Islet precursor cell (in vitro differentiated cells): ENCODE results near the gene DNMBP.
A peak's percentile ranks its signal among the peaks of the same experiment; 100 is the strongest.
"Not testable (repeated sequence)": the region's sequence is repeated elsewhere in the genome, so short reads cannot be mapped to it uniquely, and the experiment has no call there.

Source experiments
- DNase-seq: peaks from one replicate; pipeline ENCODE4 v3.0.0-alpha.2; 2018

Gene DNMBP

GRCh38 chr10:100019787-100020141 is 10.0 kb upstream of the DNMBP start:
- peak; percentile 62 for DNase-seq

DNA sequence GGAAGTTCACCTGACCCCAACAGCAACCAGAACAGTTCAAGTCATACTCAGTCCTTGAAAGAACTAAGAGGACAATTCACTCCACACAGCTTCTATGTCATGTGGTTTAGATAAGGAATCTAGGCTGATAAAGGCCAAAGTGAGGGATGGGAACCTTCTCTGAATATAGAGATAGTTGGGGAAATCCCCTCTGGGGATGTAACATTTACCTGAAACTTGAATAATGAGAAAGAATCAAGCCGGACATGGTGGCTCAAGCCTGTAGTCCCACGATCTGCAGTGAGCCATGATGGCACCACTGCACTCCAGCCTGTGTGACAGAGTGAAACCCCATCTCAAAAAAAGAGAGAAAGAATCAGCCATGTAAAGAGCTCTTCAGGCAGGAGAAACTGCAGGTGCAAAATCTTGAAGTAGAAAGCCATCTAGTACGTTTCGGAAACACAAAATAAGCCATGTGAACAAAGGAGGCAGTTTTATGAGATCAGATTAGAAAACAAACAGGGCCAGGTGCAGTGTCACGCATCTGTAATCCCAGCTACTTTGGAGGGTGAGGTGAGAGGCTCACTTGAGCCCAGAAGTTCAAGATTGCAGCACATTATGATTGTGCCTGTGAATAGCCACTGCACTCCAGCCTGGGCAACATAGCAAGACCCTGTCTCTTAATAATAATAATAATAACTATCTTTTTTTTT is 4.5 kb upstream of the DNMBP start:
- DNase-seq = no peak

- DNase-seq = no peak
These were observed 3.9 kb upstream of the DNMBP start for GRCh38 chr10:100013621-100014020.

- DNase-seq = not testable (repeated sequence)
These were observed 2.2 kb upstream of the DNMBP start for GRCh38 chr10:100011906-100012305.

- peak; percentile 54 for DNase-seq
These were observed 409 bp downstream of the DNMBP start for GRCh38 chr10:100009283-100009792.

DNA sequence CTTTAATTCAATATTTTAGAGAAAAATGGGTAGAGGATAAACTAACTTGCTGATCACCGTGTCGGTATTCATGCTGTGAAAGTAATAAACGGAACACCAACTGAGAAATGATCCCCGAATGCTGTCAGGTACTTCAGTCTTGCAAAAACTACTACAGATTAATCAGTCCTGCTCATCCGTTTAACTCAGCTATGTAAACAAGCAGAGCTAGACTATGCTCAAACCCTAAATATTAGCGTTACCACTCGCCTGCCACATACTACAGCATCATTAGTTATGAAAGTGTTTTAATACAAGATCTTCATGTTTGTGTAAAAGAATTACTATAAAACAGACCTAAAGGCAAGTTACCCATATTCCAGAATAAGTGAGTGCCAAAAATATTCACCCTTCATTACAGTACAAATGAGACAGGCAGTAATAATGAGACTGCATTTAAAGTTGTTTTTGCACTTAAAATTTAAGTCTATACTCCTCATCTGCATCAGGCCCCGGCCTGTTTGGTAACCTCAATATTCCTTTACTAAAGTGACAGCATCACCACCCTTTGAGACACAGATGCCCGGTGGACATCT is 952 bp downstream of the DNMBP start:
- DNase-seq = no peak

GRCh38 chr10:100008142-100008522 is 1.6 kb downstream of the DNMBP start:
- DNase-seq = no peak

DNA sequence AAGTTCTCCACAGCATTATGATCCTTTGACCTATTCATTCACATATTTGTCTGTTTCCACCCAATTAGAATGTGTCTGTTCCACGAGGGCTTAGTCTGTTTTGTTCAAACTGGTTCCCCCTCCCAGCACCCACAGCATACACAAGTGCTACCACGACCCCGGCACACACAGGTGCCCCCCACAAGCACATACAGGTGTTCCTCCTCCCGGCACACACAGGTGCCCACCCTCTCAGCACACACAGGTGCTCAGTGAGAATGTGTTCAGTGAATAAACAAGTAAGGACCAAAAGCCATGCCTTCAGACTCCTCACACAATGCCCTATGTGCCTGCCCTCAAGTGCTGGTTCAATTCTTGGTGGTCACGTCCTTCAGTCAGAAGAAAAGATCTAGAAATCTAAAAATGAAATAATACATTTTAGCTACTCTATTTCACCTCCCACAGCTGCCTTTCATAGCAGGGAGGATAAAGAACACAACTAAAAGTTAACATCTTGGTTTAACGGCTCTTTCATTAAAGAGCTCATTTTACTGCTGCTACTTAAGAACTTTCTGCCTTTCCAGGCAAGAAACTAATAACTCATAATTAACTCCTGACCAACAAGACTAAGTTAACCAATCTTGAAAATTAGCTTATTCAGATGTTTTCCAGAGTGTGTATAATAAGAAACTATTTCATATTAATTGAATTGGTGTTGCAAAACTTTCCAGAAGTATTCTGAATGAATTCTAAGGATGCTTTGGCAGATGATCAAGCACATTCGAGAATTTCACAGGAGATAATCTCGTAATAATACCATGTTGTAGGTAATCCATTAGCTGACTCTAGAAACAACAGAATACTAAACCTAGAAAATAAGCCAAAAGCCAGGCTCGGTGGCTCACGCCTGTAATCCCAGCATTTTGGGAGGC is 2.3 kb downstream of the DNMBP start:
- DNase-seq = no peak

DNA sequence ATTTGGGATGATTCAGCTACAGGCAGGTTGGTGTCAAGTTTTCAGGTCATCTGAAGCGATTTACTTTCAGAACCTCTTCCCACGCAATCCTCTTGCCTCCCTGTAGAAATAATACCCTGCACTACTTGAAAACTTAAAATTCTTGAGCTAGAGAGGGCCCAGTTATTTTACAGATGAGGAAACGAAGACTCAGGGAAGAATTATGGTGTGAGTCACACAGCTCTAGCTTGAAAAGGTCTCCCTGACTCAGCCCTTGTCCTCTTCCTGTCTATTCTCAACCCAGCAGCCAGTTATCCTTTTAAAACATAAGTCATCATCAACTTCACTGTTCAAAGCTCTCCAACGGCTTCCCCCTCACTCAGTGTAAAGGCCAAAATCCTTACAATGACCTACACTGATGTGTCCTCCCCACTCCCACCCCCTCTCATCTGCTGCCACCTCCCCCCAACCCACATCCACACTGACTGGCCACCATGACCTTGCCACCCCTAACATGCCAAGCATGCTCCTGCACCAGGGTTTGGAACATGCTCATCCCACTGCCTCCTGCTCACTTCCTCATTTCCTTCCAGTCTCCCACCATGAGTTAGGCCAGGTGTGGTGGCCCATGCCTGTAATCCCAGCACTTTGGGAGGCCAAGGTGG is 3.4 kb downstream of the DNMBP start:
- peak; percentile 84 for DNase-seq

DNA sequence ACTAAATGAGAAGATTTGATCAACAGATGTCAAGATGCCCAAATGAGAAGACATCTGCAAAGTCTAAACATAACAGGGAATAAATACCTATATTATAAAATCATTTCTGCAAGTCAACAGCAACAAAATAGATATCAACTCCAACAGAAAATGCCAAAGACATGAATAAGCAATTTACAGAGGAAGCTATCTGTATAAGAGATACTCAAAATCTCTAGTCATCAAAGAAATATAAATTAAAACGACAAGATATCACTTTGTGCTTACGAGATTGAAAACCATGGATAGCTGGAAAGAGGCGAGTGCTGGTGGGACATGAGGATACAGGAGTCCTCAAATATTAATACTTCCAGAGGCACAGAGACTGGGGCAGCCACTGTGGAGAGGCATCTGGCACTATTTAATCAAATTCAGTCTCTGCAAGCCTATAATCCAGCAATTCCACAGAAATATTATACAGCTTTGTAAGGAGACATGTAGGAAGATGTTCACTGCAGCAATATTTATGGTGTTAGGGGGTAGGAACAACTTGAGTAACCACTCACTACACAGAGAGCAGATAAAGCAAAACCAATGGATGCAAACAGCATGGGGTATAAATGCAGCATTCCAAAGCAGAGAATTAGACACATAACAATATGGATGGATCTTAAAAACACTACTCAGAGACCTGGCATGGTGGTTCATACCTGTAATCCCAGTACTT is 4.8 kb downstream of the DNMBP start:
- no peak for DNase-seq

DNA sequence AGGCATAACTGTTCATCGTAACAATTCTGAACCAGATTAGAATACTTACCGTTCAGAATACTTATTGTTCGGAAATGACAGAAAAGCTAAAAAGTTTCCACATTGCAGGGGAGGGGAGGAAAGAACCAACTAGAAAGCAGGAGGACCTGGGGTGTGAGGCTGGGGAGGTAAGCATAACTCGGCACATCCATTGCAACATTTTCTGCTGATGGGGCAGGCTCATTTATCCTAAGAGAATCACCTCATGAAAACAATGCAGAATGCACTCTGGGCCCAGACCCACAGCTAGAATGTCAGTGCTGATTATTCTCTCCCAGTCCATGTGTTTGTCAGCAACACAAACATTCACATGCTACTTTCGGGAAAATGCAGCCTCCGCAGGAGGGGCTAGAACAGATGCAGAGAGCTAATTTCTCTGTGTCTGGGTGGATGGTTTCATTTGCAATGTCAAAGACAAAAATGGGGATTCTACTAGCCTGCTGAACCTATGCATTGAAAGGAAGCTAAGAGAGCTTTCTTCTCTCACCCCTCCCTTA is 9.6 kb downstream of the DNMBP start:
- no peak for DNase-seq

- no peak for DNase-seq
These were observed 10.2 kb downstream of the DNMBP start for GRCh38 chr10:99999319-100000108.

DNA sequence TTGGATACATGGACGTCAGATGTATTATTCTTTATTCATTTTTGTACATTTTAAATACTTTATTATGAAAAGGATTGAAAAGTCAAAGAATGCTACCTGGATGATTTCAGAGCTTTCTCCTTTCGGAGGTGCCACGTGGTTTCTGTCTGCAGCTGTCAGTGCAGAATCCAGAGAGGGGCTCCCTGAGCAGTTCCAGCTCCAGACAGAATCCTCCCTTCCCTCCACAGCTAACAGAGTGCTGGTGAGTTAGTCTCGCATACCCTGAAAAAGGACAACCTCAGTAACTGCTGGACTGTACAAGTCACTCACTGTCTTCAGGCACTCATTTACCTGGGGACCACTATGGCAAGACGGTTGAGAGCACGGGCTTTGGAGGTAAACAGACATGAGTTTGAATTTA is 10.9 kb downstream of the DNMBP start:
- DNase-seq = peak; percentile 58

DNA sequence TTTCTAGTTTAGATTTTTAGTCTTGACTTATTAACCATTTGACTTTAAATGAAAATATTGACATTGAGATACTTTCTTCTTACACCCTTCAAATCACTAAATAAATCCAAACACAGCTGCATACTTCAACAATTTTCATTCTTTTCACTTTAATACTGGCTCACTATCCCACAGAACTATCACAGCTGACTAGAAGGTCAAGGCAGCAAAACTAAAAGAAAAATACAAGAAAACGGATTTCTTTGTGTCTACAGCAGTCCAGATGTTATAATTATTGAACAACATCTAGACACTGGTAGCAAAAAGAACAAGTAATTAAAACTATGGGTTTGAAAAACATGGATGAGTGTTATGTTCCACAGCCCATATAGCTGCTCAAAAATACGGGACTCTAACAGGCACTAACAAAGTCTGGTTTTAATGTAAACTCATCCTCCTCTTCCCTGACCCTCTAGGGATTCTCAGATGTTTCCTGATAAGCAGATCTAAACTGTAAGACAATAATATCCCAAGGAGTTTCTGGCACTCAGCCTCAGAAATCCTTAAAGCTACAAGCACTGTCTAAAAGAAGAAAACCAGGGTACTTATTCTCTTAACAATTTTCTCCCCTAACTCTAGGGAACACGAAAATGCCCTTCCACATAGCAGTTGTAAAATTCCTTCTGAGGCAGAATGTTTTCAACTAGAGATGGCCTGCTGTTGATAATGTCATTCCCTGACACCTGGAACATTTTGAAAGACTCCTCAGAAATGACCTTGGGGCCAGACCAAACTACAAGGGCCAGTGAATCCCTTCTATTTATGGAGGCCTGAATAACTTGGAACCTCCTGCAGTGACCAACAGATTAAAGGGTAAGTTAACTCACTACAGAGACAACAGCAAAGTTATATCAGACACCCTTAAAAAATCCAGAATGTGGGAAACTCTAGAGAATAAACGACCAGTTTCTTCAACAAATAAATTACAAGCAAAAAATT is 12.8 kb downstream of the DNMBP start:
- DNase-seq = peak; percentile 57

DNA sequence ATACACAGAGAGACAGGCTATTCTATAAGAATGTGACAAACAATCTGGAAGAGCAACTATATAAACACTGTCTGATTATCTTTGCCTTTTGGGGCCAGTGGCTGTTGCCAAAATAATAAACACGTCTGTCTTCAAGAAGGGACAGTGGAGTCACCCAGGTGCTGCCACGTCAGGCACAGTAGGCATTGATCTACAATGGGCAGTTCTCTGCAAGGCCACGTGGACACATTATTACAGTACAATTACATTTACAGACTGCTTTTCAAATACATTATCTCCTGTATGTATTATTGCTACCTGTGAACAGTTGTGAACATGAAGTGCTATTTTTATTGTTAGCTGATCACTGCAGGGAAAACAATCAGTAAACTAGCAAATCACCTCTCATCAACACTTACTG is 14.0 kb downstream of the DNMBP start:
- no peak for DNase-seq

DNA sequence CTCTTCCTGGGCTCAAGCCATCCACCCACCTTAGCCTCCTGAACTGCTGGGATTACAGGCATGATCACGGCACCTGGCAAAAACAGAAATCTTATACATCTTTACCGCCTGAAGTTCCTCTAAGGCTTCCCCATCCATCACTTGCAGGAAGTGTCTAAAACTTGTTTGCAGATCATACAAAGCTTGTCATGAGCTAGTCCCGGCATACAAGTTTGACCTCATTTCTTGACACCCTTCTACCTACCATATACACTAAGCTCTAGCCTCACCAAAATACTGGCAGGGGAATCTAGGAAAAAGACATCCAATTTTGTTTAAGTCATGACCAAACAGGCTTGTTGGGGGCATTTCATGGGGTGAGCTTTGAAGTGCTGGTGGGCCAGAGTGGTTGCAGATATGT is 14.5 kb downstream of the DNMBP start:
- no peak for DNase-seq

DNA sequence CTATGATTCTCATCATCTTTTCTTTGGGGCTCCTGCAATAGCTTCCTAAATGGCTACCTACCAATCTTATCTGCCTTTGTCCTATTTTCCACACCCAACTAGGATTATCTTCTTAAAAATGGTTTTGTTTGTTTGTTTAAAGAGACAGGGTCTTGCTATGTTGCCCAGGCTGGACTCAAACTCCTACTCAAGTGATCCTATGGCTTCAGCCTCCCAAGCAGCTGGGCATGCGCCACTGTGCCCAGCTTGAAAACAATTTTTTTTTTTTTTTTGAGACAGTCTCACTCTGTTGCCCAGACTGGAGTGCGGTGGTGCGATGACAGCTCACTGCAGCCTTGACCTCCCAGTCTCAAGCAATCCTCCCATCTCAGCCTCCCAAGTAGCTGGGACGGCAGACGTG is 14.9 kb downstream of the DNMBP start:
- DNase-seq = no peak

- DNase-seq = peak; percentile 63
These were observed 15.8 kb downstream of the DNMBP start for GRCh38 chr10:99993701-99994689.

DNA sequence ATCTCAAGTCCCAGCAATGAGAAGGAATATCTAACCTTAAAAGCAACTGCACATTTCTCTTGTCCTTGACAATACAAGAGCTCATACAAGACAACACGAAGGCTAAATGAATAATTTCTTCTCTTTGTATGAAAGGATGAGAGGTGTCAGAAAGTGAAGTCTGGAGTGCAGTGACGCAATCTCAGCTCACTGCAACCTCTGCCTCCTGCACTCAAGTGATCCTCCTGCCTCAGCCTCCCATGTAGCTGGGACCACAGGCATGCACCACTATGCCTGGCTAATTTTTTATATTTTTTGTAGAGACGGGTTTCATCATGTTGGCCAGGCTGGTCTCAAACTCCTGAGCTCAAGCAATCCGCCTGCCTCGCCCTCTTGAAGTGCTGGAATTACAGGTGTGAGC is 24.1 kb downstream of the DNMBP start:
- DNase-seq = not testable (repeated sequence)
